Testis (tissue), 3 donors: ENCODE data around the gene ODC1. TPM values are rescaled to one million over a fixed set of nuclear protein-coding genes. Genes with fewer than 3 reads are reported as not detected.

Experiments
- DNase-seq: peaks from one replicate; pipeline ENCODE4 v3.0.0-alpha.2; 2019
- H3K27ac ChIP-seq, 2 donors: fragments of 200-600 bp; sonication (generic); one replicate each; pipeline ENCODE4 v1.5.1; 2019
- H3K27me3 ChIP-seq: fragments of 200-600 bp; sonication (generic); one replicate; pipeline ENCODE4 v1.5.1; 2019
- H3K36me3 ChIP-seq: fragments of 200-600 bp; sonication (generic); one replicate; pipeline ENCODE4 v1.5.1; 2017; ENCODE audit warnings: low read depth; ENCODE audit errors: missing control alignments
- H3K4me1 ChIP-seq: fragments of 200-600 bp; sonication (generic); one replicate; pipeline ENCODE4 v1.5.1; 2019
- H3K4me3 ChIP-seq, 2 donors: fragments of 200-600 bp; sonication (generic); one replicate each; pipeline ENCODE4 v1.5.1; 2017 to 2019
- H3K9me3 ChIP-seq: fragments of 200-600 bp; sonication (generic); one replicate; pipeline ENCODE4 v1.5.1; 2017
- POLR2A ChIP-seq: fragments of 450-650 bp; IDR thresholded peaks from one replicate; pipeline ENCODE4 v1.6.1; 2017; ENCODE audit warnings: antibody characterized with exemption, mild to moderate bottlenecking, moderate library complexity
- WGBS, 2 donors: methylation state at CpG; one replicate each; pipeline ENCODE4 v1.1.5; 2018; 5-methylcytosine and 5-hydroxymethylcytosine counted together
- intact Hi-C: fragments of 100-400 bp; cut with DNase I; formaldehyde crosslinking; loops from one replicate; pipeline ENCODE4 v1.15.1; 2023; ENCODE audit warnings: low total_unique reads
- polyA plus RNA-seq: library from polyadenylated mRNA; stranded (reverse); fragments of 350-450 nt; fragmentation: Illumina TruSeq; extraction: RNeasy Lipid Tissue Mini Kit (QIAGEN cat#74804); gene quantifications from one replicate; pipeline ENCODE4 v1.2.3, GENCODE V29; 2014; ENCODE audit warnings: low read depth, low replicate concordance; ENCODE audit not compliant: insufficient read depth
- total RNA-seq, 2 donors: library from RNA; depleted of rRNA; stranded (reverse); fragments of >200 nt; gene quantifications; one replicate each; pipeline ENCODE4 v1.2.3, GENCODE V29; 2016
- TF ChIP-seq, protein P1 (sequence below), 3 experiments: fragments of 450-650 bp in 2 of 3; fragments of 200-600 bp in 1 of 3; sonication (generic) in 1 of 3; IDR thresholded peaks; one replicate each; pipeline ENCODE4 v1.5.1; 2016 to 2019; ENCODE audit warnings: antibody characterized with exemption in 3 of 3, mild to moderate bottlenecking in 2 of 3, moderate library complexity in 1 of 3

The ODC1 gene
- total and polyA plus RNA-seq, 3 donors from 2014 or later, result 208 to 321 (median 309) TPM

GRCh38 chr2:10410001-10410822 is 37.9 kb downstream of the ODC1 start:
- Histone ChIP-seq H3K27ac (peak overlapping the region; percentile 23 to 64), H3K27me3 (no peaks in the 10 kb centered on the region), H3K4me1 (peaks cover 47% of the 10 kb centered on the region), H3K9me3 (no peaks in the 10 kb centered on the region), H3K36me3 (no peaks in the 10 kb centered on the region), H3K4me3 (no peak overlapping the region)
- intact Hi-C loops, result no loop called here
- no peak for DNase-seq
- 76 to 82% methylated on average over 14 of the region's 14 CpGs for WGBS, 2 donors
- TF ChIP-seq, protein P1, sequence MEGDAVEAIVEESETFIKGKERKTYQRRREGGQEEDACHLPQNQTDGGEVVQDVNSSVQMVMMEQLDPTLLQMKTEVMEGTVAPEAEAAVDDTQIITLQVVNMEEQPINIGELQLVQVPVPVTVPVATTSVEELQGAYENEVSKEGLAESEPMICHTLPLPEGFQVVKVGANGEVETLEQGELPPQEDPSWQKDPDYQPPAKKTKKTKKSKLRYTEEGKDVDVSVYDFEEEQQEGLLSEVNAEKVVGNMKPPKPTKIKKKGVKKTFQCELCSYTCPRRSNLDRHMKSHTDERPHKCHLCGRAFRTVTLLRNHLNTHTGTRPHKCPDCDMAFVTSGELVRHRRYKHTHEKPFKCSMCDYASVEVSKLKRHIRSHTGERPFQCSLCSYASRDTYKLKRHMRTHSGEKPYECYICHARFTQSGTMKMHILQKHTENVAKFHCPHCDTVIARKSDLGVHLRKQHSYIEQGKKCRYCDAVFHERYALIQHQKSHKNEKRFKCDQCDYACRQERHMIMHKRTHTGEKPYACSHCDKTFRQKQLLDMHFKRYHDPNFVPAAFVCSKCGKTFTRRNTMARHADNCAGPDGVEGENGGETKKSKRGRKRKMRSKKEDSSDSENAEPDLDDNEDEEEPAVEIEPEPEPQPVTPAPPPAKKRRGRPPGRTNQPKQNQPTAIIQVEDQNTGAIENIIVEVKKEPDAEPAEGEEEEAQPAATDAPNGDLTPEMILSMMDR (IDR thresholded peaks at IDR 0.05), result no peak
- TF ChIP-seq POLR2A, result no peak

- intact Hi-C loops, result loop anchor here (10.0 kb wide), 1 partner anchor 284 kb away; the partner anchor contains the start of gene RRM2
- Histone ChIP-seq H3K27ac (peak overlapping the region; percentile 9 to 28), H3K9me3 (no peaks in the 10 kb centered on the region), H3K4me3 (no peak overlapping the region), H3K36me3 (no peaks in the 10 kb centered on the region), H3K4me1 (peaks cover 55% of the 10 kb centered on the region), H3K27me3 (no peaks in the 10 kb centered on the region)
- WGBS, 2 donors, result 25 to 33% methylated on average over 24 of the region's 24 CpGs
- peak; percentile 90 for DNase-seq
- TF ChIP-seq POLR2A, result no peak
- TF ChIP-seq, protein P1 (IDR thresholded peaks at IDR 0.05), result peak; percentile 86 to 94 (median 91)
Measured at GRCh38 chr2:10408649-10409579, 39.2 kb downstream of the ODC1 start.

GRCh38 chr2:10407841-10408648 is 40.1 kb downstream of the ODC1 start:
- H3K9me3 ChIP-seq, result no peaks in the 10 kb centered on the region
- H3K4me1 ChIP-seq, result peaks cover 55% of the 10 kb centered on the region
- no peak for DNase-seq
- TF ChIP-seq, protein P1 (IDR thresholded peaks at IDR 0.05), result no peak
- TF ChIP-seq POLR2A, result no peak
- H3K36me3 ChIP-seq, result no peaks in the 10 kb centered on the region
- 65 to 75% methylated on average over 10 to 11 of the region's 11 CpGs for WGBS, 2 donors
- no peaks in the 10 kb centered on the region for H3K27me3 ChIP-seq
- H3K27ac ChIP-seq, result peak overlapping the region in 1 of 2 donors; percentile 9
- H3K4me3 ChIP-seq, result no peak overlapping the region
- intact Hi-C loops, result loop anchor here (10.0 kb wide), 1 partner anchor 283 kb away; the partner anchor contains the start of gene RRM2

DNA sequence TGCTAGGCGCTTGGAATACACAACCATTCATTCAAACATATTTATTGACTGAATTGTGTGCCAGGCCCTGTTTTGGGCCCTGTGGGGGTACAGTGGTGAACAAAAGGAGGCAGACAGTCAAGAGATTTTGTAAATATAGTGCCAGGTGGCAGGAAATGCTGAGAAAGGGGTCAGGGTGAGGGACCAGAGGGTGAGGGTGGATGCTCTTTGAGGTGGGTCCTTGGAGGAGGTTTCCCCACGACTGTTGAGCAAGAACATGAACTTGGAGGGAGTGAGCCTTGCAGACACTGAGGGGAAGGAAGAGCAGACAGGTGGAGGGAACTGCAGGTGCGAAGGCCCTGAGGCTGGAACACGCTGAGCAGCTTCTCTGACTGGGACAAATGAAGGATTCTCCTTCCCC is 40.7 kb downstream of the ODC1 start:
- H3K9me3 ChIP-seq, result no peaks in the 10 kb centered on the region
- H3K27me3 ChIP-seq, result no peaks in the 10 kb centered on the region
- no peak for DNase-seq
- H3K27ac ChIP-seq, result no peak overlapping the region
- H3K36me3 ChIP-seq, result no peaks in the 10 kb centered on the region
- peaks cover 51% of the 10 kb centered on the region for H3K4me1 ChIP-seq
- no peak overlapping the region for H3K4me3 ChIP-seq
- intact Hi-C loops, result loop anchor here (10.0 kb wide), 1 partner anchor 283 kb away; the partner anchor contains the start of gene RRM2
- 86 to 87% methylated on average over 4 of the region's 4 CpGs for WGBS, 2 donors
- TF ChIP-seq, protein P1 (IDR thresholded peaks at IDR 0.05), result no peak
- no peak for TF ChIP-seq POLR2A
